ENCODE measurements around the gene PAPLN.

- no peak for TF ChIP-seq EZH2 (IDR thresholded peaks at IDR 0.05; ENCODE audit: low read depth)
- TF ChIP-seq, protein P1, sequence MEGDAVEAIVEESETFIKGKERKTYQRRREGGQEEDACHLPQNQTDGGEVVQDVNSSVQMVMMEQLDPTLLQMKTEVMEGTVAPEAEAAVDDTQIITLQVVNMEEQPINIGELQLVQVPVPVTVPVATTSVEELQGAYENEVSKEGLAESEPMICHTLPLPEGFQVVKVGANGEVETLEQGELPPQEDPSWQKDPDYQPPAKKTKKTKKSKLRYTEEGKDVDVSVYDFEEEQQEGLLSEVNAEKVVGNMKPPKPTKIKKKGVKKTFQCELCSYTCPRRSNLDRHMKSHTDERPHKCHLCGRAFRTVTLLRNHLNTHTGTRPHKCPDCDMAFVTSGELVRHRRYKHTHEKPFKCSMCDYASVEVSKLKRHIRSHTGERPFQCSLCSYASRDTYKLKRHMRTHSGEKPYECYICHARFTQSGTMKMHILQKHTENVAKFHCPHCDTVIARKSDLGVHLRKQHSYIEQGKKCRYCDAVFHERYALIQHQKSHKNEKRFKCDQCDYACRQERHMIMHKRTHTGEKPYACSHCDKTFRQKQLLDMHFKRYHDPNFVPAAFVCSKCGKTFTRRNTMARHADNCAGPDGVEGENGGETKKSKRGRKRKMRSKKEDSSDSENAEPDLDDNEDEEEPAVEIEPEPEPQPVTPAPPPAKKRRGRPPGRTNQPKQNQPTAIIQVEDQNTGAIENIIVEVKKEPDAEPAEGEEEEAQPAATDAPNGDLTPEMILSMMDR (conservative IDR thresholded peaks at IDR 0.05) = no peak
These were observed 16.0 kb downstream of the PAPLN start for GRCh38 chr14:73253323-73253610.

All from PC-9 (cell line).